D721Med (cell line): Measurements from ENCODE around the gene GPALPP1.

Source experiments
- DNase-seq: peaks from one replicate; pipeline ENCODE4 v3.0.0; 2011; ENCODE audit warnings: low spot score; ENCODE audit not compliant: insufficient read length
- FAIRE-seq: peaks from 2 replicates; lab custom pipeline; 2011; peaks lifted over from hg19 to GRCh38; lab: Jason Lieb, UNC
- CTCF ChIP-seq: IDR thresholded peaks from 2 replicates; pipeline ENCODE4 v1.5.1; 2012; ENCODE audit warnings: mild to moderate bottlenecking, control low read depth; ENCODE audit not compliant: insufficient read depth; ENCODE audit errors: missing control alignments

GPALPP1 gene

DNA sequence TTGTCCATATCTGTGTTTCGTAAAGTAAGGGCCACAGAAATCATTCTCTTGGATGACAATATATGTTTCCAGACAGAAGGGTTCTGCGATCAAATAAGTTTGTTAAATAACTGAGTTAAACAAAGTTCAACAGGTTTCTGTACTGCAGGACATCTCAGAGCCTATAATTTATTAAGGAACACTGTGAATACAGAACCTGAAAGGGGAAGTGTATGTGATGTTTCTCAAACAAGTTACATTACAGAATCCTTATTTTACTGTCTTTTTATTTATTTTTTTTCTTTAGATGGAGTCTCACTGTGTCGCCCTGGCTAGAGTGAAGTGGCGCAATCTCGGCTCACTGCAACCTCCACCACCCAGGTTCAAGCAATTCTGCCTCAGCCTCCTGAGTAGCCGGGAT is 75.6 kb downstream of the GPALPP1 start:
- DNase-seq (no peak), FAIRE-seq (no peak)
- no peak for TF ChIP-seq CTCF

GRCh38 chr13:45068036-45069001 is 79.0 kb downstream of the GPALPP1 start:
- FAIRE-seq (no peak), DNase-seq (no peak)
- TF ChIP-seq CTCF, result no peak

- FAIRE-seq, result no peak
- TF ChIP-seq CTCF, result no peak
- DNase-seq, result no peak
Observed at GRCh38 chr13:45073809-45074208, 84.5 kb downstream of the GPALPP1 start.

DNA sequence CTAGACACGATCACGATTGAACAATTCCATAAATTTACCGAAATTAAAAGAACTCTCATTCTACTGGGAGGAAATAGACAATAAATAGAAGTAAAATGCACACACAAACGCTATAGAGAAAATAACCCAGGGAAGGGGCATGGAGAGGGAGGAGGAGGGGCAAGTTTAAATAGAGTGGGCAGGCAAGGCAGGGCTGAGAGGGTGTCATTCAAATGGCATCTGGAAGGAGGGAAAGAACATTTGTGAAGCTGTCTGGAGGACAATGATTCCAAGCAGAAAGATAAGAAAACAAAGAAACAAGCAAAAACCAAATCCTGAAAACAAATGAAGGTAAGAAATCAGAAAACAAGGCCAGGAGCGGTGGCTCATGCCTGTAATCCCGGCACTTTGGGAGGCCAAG is 85.4 kb downstream of the GPALPP1 start:
- DNase-seq, result no peak
- FAIRE-seq, result no peak
- TF ChIP-seq CTCF, result no peak

DNA sequence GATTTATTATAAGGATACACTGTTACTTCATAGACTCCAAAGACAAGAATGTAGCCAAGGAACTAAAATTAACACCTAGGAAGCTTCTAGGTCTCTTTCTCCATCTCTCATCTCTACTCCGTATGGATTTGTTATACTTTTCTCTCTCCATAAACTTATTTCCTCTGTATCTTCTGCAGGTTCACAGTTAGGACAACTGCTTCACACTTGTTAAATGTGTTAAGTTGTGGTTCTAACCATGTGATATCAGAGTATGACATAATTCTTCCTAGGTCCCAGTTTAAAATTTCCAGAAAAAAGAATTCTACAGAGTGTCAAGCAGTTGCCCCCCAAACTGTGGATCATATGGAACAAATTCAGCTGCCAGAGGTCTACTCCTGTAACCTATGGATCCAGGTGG is 88.7 kb downstream of the GPALPP1 start:
- FAIRE-seq, result no peak
- DNase-seq, result no peak
- TF ChIP-seq CTCF, result no peak
